HG02970 (cell line): ENCODE results near the gene SPATA31D4.
"Not testable (repeated sequence)": the region's sequence is repeated elsewhere in the genome, so short reads cannot be mapped to it uniquely, and the experiment has no call there.

Experiments used
- ATAC-seq: cut with Tn5 transposase; IDR thresholded peaks from one replicate; pipeline ENCODE4 v1.9.1; 2021; ENCODE audit warnings: mild to moderate bottlenecking, moderate library complexity, moderate number of reproducible peaks; ENCODE audit not compliant: unreplicated experiment, low FRiP score

Gene SPATA31D4

DNA sequence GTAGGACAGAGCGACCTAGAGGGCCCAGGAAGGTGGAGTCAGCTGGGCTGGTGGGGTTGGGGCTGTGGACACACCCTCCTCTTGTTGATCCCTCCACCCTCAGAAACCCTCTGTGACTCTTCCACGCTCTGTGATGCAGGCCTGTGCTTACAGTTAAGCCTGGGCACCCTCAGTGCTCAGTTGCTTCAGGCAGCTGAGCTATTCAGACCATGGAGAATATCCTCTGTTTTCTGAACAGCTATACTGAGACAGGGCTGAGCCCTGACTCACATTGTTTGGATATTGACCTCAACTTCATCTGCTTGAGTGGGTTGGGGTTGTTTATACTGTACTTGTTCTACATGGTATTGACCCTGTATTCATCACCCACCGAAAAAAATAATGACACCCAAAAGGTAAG is at the start of gene SPATA31D4:
Gene SPATA31D4, plus strand, starts transcription at position 124 of the 400 bp plus-strand sequence. Its CDS starts 86 bp downstream, at position 210.
- ATAC-seq: not testable (repeated sequence)

DNA sequence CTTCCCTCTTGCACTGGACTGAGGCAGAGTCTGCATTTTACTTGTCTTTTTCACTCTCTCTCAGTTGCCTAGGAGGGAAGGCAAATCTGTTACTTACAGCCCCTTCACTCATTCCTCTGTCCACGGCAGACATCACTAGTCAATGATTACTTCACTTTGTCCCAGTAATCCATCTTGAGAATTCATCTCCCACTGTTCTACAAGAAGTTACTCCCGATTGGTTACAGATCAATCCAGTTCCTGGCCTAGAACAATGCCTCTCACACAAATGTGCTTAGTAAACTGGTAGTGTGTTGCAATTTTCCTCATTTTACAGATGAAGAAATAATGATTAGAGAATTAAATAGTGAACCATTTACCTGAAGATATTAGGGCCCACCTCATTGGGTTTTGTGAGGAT is 49.7 kb upstream of the SPATA31D4 start:
- ATAC-seq: no peak

DNA sequence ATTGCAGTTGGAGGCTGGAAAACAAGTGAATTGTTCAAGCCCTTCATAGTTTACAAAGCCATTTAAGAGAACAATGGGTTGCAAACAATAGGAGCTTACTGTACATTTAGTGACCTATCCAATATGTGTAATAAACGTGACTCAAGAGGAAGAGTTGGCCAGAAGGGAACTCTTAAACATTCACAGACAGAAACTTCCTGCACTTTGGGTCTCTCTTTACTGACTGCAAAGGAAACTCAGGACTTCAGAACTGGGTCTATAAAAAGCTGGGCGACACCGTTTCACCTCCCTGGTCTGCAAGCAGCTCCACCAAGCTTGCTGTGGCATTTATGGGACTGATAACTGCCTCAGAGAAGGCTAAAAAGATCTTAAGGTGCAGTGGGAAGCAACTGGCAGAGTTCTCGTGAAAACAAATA is 48.7 kb upstream of the SPATA31D4 start:
- ATAC-seq: no peak

DNA sequence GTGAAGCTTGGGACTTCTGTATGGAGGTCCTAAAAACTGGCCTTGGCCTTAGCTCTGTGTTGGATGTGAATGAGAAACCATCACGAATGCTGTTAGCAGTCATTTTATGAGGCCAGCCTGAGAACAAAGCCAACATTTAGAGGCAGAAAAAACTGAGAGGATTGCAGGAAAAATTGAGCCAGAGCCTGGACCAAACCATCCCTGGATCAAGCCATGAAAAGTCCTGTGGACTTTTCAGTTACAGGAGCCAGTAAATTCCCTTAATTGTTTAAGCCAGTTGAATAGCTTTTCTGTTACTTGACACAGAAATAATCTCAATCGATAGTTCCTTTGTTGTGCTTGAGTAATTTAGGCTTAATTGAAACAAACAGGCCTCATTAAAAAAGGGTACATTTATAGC is 42.6 kb upstream of the SPATA31D4 start:
- ATAC-seq: no peak

DNA sequence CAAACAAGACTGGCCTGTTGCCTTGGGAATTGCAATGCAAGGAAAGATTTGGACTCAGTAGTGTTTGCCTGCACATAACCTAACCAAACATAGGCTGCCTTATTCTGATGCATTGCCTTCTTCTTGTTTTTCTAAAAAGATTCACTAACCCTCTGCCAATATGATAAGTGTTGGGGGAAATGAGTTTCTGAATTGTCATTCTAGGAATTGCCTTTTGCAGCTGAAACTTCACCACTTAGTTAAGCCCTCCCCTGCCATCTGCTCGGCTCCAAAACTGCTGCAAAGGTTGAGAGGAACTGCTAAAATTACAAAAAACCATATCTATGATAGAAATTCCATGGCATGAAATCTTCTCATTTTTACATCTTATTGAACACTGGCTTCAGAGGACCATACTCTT is 41.6 kb upstream of the SPATA31D4 start:
- ATAC-seq: no peak

DNA sequence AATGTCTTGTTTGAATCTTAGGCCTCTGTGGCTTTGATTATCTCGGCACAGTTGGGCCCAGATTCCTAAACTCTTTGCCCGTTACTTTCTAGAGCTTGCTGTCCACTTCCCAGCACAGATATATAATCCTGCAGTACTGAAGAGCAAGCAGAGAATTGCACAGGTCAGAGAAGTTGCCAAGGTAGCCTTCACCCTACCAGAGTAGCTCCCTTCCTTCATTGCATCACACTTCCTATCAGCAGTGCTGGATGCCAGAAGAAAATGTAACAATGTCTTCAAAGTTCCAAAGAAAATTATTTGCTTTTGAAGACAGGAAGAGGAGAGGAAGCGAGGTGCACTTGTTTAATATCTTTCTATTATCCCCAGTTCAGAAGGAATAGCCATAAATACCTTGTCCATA is 38.1 kb upstream of the SPATA31D4 start:
- ATAC-seq: no peak

DNA sequence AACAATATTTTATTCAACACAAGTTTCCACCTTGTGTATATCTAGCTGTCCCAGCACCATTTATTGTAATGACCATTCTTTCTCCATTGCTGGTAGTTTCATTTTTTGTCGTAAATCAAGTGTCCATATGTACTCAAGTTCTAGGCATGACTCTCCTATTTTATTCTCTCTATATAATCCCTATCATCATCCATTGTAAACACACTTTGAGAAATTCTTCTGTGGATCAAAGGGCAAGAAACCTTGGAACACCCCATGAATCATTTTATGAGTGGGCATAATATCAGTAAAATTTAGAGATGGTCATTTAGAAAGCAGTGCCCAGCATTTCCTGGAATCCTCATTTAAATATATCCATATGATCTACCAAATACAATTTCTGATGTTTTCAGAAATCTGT is 35.8 kb upstream of the SPATA31D4 start:
- ATAC-seq: no peak

DNA sequence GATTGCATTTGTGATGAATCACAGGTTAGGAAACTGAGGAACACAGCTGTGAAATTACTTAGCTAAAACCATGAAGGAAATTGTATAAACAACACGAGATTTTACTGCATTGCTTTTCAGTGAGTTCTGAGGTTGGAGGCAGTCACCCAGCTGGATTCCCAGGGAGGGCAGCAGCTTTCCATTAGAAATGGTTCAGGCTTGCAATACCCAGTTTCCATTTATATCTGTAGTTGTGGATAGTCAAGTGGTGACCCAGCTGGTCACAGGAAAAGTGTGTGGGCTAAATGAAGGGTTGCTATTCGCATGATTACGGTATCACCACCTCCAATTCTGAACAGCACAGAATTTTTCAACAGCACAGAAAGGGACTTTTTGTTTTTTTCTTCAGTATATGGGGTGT is 34.3 kb upstream of the SPATA31D4 start:
- ATAC-seq: no peak

DNA sequence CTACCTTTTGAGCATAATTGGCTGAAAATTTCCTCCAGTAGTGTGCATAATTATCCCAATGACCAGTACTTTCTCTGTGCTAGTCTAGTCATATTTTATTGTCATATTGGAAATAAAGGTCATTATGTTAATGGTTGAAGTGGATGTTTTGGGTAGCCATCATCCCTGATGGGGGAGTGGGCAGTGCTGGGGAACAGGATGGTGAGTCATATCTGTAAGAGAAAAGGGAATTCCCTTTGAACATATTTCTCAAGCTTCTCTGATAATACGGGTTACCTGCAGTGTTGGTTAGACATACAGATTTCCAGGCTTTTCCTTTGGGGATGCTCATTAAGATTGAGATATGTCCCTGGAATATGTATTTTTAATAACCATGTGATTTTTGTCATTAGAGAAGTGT is 33.3 kb upstream of the SPATA31D4 start:
- ATAC-seq: no peak

DNA sequence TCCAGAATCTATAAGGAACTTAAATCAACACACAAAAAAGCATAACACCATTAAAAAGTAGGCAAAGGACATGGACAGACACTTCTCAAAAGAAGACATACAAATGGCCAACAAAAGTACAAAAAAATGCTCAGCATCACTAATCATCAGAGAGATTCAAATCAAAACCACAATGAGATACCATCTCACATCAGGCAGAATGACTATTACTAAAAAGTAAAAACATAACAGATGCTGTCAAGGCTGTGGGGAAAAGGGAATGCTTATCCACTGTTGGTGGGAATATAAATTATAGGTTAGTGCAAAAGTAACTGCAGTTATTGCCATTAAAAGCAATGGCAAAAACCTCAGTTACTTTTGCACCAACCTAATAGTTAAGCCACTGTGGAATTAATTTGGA is 32.2 kb upstream of the SPATA31D4 start:
- no peak for ATAC-seq

DNA sequence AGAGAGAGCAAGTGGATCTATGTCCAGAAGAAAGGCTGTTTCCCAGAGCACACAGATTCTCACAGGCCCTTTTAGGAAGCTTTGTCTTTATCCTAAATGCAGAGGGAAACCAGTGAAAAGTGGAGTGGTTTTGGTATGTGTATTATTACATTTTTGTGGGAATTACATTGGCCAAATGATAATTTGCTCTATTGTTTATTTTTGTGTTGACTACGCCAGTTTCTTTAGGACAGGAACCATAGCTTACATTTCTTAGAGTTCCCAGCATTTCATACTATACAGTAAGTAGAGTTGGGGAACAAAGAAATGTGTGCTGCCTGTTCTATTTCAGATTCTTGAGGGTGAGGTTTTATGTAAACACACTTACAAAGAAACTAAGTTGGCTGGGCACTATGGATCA is 29.4 kb upstream of the SPATA31D4 start:
- ATAC-seq: no peak

DNA sequence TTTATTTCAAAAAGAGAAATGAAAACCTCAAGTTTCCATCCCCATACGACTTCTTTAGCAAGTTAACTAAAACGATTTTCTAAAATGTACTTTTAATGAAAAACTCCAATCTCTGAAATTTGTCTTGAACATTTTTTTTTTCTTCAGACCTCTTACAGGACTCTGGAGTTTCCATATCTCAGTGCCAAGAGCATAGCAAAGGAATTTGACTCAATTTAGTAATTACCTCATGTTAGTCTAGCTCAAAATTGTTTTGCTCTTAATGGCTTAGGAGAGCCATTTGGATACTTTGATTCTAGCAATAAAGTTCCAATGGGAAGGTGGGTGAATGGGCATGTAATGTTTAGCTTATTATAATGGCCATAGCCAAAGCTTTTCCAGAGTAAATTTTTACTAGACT is 26.0 kb upstream of the SPATA31D4 start:
- ATAC-seq: no peak

DNA sequence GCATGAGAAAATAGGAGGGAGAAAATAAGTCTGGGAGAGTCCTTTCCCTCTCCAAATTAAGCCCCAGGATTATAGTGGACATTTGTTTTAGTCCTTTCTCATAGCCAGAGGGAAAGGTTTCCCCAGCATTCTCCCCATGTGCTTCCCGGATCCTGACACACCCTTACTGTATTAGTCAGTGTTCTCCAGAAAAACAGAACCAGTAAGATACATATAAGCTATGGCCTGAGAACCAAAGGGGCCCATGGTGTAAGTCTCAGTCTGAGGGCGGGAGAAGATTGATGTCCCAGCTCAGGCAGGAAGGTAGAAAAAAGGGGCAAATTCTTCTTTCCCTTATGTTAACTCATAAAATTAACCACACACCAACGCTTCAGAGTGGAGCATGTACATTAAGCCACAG is 25.6 kb upstream of the SPATA31D4 start:
- ATAC-seq: no peak

DNA sequence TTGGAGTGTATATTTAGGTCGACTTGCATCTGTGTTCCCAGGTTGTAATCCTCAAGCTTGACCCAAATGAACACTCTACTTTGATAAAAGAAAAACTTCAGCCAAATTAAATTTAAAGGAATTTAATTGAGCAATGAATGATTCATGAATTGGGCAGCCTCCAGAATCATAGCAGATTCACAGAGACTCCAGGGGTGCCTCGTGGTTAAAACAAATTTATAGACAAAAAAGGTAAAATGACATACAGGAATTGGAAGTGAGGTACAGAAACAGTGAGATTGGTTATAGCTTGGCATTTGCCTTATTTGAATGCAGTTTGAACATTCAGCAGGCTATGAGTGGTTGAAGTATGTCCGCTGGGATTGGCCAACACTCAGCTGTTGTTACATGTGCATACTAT is 21.6 kb upstream of the SPATA31D4 start:
- ATAC-seq: no peak

DNA sequence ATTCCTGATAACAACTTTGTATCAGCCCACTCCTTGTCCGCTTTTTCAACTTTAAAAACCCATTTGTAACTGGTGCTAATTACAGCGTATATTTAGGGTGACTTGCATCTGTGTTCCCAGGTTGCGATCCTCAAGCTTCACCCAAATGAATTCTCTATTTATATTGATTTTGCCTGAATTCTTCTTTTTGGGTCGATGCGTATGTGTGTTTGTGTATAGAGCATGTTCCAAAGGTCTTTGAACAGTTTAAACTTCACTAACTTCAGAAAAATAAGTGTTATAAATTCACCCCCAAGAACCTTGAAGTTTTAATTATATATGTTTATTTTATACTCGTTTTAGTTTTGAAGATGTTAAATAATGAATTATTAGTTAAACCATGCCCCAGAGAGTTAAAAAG is 16.1 kb upstream of the SPATA31D4 start:
- no peak for ATAC-seq

DNA sequence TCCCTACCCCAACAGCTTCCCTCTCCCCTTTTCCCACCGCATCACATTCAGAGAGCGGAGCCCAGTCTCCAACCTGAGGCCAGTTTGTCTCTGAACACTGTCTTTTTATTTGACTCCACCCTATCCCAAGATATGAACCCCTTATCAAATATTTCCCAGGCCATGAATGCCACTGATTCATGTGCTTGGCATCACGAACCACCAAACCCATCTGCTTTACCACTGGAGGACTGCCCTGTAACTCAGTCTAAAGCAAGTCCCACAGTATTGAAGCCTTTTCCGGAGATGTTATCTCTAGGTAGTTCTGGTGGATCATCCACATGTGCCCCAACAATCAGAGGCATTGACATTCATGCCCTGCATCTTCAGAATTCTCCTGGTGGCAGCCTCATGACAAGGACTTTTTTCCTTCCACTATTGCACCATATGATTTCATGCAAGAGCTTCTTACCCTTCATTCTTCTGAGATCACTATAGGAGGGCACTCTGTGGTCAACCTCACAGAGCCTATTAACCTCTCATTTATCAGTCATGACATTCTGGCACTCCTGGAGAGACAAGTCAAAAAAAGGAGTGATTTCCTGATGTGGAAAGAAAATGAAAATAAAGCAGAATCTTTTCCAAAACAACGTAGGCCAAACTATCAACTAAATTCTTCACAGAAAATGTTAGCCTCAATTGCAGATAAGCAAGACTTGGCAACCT is 12.3 kb upstream of the SPATA31D4 start:
- ATAC-seq: no peak

DNA sequence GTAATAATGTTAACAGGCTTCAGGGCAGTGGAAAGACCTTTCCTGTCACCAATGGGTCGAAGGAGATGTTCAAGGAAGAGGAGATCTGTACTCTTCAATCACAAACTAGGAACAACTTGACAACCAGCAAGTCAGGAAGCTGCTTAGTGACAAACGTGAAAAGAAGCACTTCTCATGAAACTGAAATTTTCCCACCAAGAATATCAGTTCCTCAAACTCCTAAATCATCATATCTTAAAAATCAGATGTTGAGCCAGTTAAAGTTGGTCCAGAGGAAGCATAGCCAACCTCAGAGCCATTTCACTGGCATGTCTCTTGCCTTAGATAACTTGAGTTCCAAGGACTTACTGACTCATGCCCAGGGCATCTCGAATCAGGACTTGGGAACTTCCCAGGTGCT is 9.7 kb upstream of the SPATA31D4 start:
- not testable (repeated sequence) for ATAC-seq

DNA sequence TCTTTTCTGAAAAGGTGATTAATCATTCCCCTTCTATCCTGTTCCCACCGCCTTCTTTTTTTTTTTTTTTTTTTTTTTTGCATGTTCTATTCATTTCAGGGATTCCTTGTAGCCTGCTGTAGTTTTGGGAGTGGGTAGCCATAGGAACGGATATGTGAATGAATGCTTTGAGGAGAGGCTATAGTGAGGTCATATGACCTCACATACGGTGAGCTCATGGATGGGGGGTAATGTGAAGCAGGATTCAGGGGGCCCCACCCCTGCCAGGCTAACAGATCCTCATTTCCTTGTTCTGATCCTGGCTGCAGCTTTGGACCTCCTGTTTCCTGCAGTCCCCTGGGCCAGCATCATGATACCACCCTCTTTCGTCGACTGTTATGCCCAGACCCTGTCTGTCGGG is 1.9 kb downstream of the SPATA31D4 start:
- not testable (repeated sequence) for ATAC-seq

DNA sequence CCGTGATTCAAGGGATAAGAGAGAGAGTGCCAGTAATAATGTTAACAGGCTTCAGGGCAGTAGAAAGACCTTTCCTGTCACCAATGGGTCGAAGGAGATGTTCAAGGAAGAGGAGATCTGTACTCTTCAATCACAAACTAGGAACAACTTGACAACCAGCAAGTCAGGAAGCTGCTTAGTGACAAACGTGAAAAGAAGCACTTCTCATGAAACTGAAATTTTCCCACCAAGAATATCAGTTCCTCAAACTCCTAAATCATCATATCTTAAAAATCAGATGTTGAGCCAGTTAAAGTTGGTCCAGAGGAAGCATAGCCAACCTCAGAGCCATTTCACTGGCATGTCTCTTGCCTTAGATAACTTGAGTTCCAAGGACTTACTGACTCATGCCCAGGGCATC is 5.3 kb downstream of the SPATA31D4 start:
- ATAC-seq: not testable (repeated sequence)

DNA sequence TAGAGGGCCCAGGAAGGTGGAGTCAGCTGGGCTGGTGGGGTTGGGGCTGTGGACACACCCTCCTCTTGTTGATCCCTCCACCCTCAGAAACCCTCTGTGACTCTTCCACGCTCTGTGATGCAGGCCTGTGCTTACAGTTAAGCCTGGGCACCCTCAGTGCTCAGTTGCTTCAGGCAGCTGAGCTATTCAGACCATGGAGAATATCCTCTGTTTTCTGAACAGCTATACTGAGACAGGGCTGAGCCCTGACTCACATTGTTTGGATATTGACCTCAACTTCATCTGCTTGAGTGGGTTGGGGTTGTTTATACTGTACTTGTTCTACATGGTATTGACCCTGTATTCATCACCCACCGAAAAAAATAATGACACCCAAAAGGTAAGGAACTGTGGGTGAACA is 15.2 kb downstream of the SPATA31D4 start, which contains the start of gene SPATA31D3:
Gene SPATA31D3, plus strand, starts transcription at position 108 of the 400 bp plus-strand sequence. Its CDS starts 86 bp downstream, at position 194.
- not testable (repeated sequence) for ATAC-seq

DNA sequence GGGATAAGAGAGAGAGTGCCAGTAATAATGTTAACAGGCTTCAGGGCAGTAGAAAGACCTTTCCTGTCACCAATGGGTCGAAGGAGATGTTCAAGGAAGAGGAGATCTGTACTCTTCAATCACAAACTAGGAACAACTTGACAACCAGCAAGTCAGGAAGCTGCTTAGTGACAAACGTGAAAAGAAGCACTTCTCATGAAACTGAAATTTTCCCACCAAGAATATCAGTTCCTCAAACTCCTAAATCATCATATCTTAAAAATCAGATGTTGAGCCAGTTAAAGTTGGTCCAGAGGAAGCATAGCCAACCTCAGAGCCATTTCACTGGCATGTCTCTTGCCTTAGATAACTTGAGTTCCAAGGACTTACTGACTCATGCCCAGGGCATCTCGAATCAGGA is 20.4 kb downstream of the SPATA31D4 start:
- ATAC-seq: not testable (repeated sequence)

DNA sequence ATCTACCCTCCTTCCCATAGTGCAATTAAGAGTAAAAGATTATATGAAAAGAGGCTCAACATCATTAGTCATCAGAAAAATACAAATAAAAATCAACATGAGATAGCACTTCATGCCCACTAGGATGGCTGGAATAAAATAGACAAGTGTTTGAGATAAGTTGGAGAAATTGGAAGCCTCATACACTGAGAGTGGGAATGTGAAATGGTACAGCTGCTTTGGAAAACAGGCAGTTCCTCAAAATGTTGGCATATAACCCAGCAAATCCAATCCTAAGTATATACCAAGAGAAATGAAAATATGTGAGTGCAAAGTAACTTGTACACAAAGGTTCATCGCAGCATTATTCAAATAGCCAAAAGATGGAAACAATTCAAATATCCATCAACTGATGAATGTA is 24.9 kb downstream of the SPATA31D4 start:
- no peak for ATAC-seq

DNA sequence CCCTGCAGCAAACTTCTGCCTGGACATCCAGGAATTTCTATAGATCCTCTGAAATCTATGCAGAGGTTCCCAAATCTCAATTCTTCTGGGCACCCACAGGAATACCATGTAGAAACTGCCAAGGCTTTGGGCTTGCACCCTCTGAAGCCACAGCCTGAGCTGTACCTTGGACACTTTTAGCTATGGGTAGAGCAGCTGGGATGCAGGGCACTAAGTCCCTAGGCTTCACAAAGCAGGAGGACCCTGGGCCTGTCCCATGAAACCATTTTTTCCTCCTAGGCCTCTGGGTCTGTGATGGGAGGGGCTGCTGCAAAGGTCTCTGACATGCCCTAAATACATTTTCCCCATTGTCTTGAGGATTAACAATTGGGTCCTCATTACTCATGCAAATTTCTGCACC is 27.4 kb downstream of the SPATA31D4 start:
- no peak for ATAC-seq
